ENCODE measurements around the gene CCP110.

CCP110 gene

DNA sequence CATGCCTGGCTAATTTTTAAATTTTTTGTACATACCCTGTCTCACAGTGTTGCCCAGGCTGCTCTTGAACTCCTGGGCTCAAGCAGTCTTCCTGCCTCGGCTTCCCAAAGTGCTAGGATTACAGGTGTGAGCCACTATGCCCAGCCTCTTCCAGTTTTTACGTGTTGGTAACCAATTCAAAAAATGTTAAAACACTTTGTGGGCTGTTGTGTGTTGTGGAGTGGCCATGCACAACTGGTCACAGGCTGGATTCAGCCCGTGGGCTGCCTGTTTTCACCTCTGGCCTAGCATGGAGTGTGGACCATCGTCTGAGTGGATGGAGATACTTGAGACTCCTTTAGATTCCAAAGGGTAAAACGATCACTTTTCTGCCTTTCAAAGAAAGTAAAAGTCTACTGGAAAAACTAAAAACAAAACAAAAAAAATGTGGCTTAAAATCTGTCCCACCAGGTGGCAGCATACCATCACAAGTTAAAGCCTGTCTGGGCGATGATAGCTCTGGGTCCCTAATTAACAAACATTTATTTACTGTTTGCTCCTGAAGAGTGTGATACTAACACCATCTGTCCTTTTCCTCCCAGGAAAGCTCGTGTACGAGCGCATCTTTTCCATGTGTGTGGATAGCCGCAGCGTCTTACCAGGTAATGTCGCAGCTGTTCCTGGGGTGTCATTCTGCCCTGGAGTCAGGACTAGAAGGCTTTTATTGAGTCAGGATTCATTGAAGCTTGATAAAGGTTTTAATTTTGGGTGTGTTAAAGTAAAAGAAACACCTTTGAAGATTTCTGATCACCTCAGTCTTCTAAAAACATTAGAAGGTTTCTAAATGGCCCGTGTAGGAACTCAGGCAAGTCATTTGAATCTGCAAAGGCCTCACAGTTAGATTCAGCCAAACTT, 77.6 kb downstream of the CCP110 start:
- peak; percentile 32 for DNase-seq
